Chondrocyte (in vitro differentiated cells): ENCODE measurements around the gene CDCA7L. TPM values are rescaled to one million over a fixed set of nuclear protein-coding genes. Genes with fewer than 3 reads are reported as not detected.
"Not testable (repeated sequence)": the region's sequence is repeated elsewhere in the genome, so short reads cannot be mapped to it uniquely, and the experiment has no call there.

Source experiments
- DNase-seq: peaks from one replicate; pipeline ENCODE4 v3.0.0; 2021; ENCODE audit warnings: mixed read lengths, low spot score
- H3K27ac Mint-ChIP-seq: one replicate; pipeline ENCODE4 v1.8.0; 2021; ENCODE audit warnings: mild to moderate bottlenecking, moderate library complexity, mixed read lengths; ENCODE audit not compliant: unreplicated experiment
- H3K27me3 Mint-ChIP-seq: 2 replicates; pipeline ENCODE4 v1.8.0; 2021; ENCODE audit warnings: low read depth, mixed read lengths
- H3K36me3 Mint-ChIP-seq: 2 replicates; pipeline ENCODE4 v1.8.0; 2021; ENCODE audit warnings: low read depth, mixed read lengths
- H3K4me1 Mint-ChIP-seq: 2 replicates; pipeline ENCODE4 v1.8.0; 2021; ENCODE audit warnings: low read depth, mild to moderate bottlenecking, mixed read lengths
- H3K4me3 Mint-ChIP-seq: one replicate; pipeline ENCODE4 v1.8.0; 2021; ENCODE audit warnings: mild to moderate bottlenecking, moderate library complexity, mixed read lengths; ENCODE audit not compliant: unreplicated experiment
- H3K9me3 Mint-ChIP-seq: 2 replicates; pipeline ENCODE4 v1.8.0; 2021; ENCODE audit warnings: low read depth, mixed read lengths
- total RNA-seq: library from RNA; stranded (reverse); gene quantifications from 3 replicates; pipeline ENCODE4 v1.2.1, GENCODE V29; 2021
- TF ChIP-seq, protein P1 (sequence below): fragments of 200-600 bp; sonication (generic); IDR thresholded peaks from 2 replicates; pipeline ENCODE4 v1.5.0; 2021; ENCODE audit warnings: antibody characterized with exemption, mild to moderate bottlenecking, moderate library complexity

CDCA7L gene
- total RNA-seq, 1 donor from 2014 or later: 13.3 TPM

DNA sequence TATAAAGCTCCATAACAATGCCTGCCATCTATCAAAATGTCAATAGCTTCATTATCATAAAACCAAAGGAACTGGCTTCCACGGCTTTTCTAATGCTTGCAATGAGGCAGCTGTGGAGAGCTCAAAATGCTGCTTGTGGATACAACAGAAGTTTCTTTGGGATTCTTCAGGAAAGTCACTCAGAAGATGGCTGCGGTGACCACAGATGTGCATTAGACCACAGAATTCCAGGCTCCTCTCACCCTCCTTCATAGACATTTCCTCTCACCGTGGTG lies 77.2 kb downstream of the CDCA7L start:
- Mint-ChIP-seq H3K9me3 (no peaks in the 10 kb centered on the region), H3K4me3 (no peak overlapping the region), H3K27ac (no peak overlapping the region), H3K4me1 (no peaks in the 10 kb centered on the region), H3K27me3 (no peaks in the 10 kb centered on the region), H3K36me3 (no peaks in the 10 kb centered on the region)
- TF ChIP-seq, protein P1, sequence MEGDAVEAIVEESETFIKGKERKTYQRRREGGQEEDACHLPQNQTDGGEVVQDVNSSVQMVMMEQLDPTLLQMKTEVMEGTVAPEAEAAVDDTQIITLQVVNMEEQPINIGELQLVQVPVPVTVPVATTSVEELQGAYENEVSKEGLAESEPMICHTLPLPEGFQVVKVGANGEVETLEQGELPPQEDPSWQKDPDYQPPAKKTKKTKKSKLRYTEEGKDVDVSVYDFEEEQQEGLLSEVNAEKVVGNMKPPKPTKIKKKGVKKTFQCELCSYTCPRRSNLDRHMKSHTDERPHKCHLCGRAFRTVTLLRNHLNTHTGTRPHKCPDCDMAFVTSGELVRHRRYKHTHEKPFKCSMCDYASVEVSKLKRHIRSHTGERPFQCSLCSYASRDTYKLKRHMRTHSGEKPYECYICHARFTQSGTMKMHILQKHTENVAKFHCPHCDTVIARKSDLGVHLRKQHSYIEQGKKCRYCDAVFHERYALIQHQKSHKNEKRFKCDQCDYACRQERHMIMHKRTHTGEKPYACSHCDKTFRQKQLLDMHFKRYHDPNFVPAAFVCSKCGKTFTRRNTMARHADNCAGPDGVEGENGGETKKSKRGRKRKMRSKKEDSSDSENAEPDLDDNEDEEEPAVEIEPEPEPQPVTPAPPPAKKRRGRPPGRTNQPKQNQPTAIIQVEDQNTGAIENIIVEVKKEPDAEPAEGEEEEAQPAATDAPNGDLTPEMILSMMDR: no peak
- DNase-seq: no peak

DNA sequence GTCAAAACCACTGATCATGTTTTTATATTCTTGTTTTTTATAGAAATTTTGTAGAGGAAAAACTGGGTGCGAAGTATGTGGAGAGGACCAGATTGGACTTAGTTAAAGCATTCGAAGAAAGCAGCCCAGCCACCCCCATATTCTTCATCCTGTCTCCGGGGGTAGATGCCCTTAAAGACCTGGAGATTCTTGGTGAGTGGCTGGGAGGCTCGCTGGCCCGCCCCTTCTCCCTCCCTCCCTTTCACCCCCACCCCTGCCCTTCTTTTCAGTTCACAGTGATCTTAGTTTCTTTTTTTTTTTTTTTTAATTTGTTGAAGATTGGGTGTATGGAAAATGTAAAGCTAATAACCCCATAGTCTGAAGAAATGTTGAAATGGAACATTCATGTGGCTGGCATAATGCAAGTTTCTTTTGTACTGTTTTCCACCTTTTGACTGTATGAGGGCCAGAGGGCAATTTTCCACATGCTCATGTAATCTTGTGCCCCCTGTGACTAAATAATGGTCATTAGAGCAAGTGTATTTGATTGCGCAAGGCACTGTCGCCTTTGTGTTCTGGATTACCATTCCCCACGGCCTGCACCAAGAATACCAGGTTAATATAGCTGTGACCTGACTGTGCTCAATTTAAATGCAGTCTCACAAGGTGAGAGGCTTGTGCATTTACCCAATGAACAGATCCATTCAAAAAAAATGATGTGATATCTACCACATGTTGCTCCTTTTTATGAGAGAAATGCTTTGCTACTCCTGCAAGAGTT lies 77.7 kb downstream of the CDCA7L start:
- no peaks in the 10 kb centered on the region for H3K9me3 Mint-ChIP-seq
- no peaks in the 10 kb centered on the region for H3K36me3 Mint-ChIP-seq
- DNase-seq: no peak
- H3K4me1 Mint-ChIP-seq: no peaks in the 10 kb centered on the region
- TF ChIP-seq, protein P1: no peak
- no peak overlapping the region for H3K4me3 Mint-ChIP-seq
- H3K27ac Mint-ChIP-seq: no peak overlapping the region
- H3K27me3 Mint-ChIP-seq: no peaks in the 10 kb centered on the region

DNA sequence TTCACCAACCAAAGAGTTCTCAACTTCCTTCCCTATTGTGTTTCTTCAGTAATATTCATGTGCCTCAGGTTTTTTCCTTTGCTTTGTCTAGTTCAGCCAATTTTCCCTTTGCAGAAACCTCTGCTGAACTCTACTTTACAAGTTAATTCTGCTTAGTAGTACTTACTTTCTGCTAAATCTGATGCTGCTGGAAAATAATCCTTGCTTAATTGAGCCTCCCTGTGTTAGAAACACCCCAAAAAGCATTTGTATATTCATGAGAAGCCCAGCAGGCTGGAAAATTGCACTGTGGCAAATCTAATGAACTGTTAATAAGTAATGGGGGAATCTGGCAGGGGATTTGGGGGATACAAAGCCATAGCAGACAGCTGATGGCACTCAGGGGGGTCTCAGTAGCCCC lies 78.5 kb downstream of the CDCA7L start:
- H3K4me3 Mint-ChIP-seq: no peak overlapping the region
- no peak for DNase-seq
- no peaks in the 10 kb centered on the region for H3K4me1 Mint-ChIP-seq
- H3K9me3 Mint-ChIP-seq: no peaks in the 10 kb centered on the region
- TF ChIP-seq, protein P1: no peak
- no peaks in the 10 kb centered on the region for H3K27me3 Mint-ChIP-seq
- H3K27ac Mint-ChIP-seq: no peak overlapping the region
- no peaks in the 10 kb centered on the region for H3K36me3 Mint-ChIP-seq

DNA sequence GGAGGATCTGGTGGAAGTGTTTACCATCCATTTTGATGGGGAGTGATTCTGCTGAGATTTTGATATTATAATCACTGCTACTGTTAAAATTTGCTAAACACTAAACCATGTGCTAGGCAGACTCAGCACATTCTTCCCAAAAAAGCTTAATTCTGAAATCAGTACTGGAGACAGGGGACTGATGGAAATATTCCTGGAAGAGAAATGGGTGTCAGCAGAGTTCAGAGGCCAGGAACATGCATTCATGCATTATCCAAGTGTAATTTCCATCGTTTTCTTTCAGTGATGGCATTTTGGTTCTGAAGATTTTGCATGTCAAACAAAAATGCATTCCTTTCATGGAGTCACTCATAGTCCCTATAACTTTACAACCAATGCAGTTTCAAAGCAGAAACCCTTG lies 79.0 kb downstream of the CDCA7L start:
- no peaks in the 10 kb centered on the region for H3K9me3 Mint-ChIP-seq
- TF ChIP-seq, protein P1: no peak
- H3K4me3 Mint-ChIP-seq: no peak overlapping the region
- DNase-seq: no peak
- H3K36me3 Mint-ChIP-seq: no peaks in the 10 kb centered on the region
- no peaks in the 10 kb centered on the region for H3K27me3 Mint-ChIP-seq
- no peaks in the 10 kb centered on the region for H3K4me1 Mint-ChIP-seq
- no peak overlapping the region for H3K27ac Mint-ChIP-seq

DNA sequence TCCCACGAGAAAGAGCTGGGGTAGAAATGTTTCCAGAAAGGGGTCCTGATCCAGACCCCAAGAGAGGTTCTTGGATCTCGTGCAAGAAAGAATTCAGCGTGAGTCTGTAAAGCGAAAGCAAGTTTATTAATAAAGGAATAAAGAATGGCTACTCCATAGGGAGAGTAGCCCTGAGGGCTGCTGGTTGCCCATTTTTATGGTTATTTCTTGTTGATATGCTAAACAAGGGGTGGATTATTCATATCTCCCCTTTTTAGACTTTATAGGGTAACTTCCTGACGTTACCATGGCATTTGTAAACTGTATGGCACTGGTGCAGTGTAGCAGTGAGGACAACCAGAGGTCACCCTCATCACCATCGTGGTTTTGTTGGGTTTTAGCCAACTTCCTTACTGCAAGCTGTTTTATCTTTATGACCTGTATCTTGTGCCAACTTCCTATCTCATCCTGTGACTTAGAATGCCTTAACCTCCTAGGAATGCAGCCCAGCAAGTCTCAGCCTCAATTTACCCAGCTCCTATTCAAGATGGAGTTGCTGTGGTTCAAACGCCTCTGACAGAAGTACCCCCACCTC lies 80.0 kb downstream of the CDCA7L start:
- not testable (repeated sequence) for H3K27me3 Mint-ChIP-seq, H3K4me3 Mint-ChIP-seq, H3K9me3 Mint-ChIP-seq, DNase-seq, H3K4me1 Mint-ChIP-seq, H3K36me3 Mint-ChIP-seq, H3K27ac Mint-ChIP-seq

DNA sequence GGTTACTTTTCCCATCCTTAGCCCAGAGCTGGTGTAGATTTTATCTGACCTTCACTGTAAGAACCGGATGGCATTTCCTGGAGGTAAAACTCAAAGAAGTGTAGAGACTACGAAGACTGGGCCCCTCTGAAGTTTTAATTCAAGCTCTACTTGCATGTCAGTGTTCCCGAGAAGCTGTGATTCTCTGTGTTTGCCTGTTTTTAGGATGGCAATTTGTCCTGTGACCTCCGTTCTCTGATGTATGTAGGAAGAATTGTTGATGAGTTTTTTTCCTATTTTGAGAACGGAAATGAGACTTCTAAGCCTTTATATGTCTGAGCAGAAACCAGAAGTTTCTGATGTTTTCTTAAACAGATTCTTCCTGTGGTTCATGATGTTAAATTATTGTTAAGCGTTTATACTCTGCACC lies 94.1 kb downstream of the CDCA7L start:
- no peaks in the 10 kb centered on the region for H3K4me1 Mint-ChIP-seq
- DNase-seq: no peak
- peaks cover 4% of the 10 kb centered on the region for H3K27me3 Mint-ChIP-seq
- H3K36me3 Mint-ChIP-seq: no peaks in the 10 kb centered on the region
- no peak overlapping the region for H3K4me3 Mint-ChIP-seq
- TF ChIP-seq, protein P1: no peak
- peaks cover 5% of the 10 kb centered on the region for H3K9me3 Mint-ChIP-seq
- H3K27ac Mint-ChIP-seq: no peak overlapping the region
